Endothelial cell of umbilical vein (primary cell): ENCODE results near the gene TRAPPC6A. TPM values are rescaled to one million over a fixed set of nuclear protein-coding genes. Genes with fewer than 3 reads are reported as not detected.

ENCODE experiments used
- BruUV-seq: library from RNA; stranded (reverse); fragments of 400-500 nt; replicated peaks from 2 replicates; lab custom pipeline; 2021; lab: Mats Ljungman, UMichigan
- CTCF ChIA-PET: fragments of 300-600, 350-600 bp; sonication (Branson Sonifier 250); formaldehyde crosslinking; loops from one replicate; lab custom pipeline; 2021; ENCODE audit warnings: antibody characterized with exemption, inconsistent platforms; lab: Charles Lee
- POLR2A ChIA-PET: fragments of 300-600, 350-600 bp; sonication (Branson Sonifier 250); formaldehyde crosslinking; loops from one replicate; lab custom pipeline; 2021; ENCODE audit warnings: antibody characterized with exemption, inconsistent platforms; lab: Charles Lee
- DNase-seq: peaks from one replicate; pipeline ENCODE4 v3.0.0-alpha.2; 2011; ENCODE audit warnings: low read depth, low spot score
- FAIRE-seq: peaks from 2 replicates; lab custom pipeline; 2011; peaks lifted over from hg19 to GRCh38; lab: Jason Lieb, UNC
- H2AFZ ChIP-seq: 2 replicates; pipeline ENCODE4 v1.6.0; 2012; ENCODE audit warnings: low read depth, low read length, control low read depth, inconsistent platforms
- H3K27ac ChIP-seq: 2 replicates; pipeline ENCODE4 v1.5.1; 2011; ENCODE audit warnings: low read depth, mild to moderate bottlenecking, control low read depth, low read length, moderate library complexity; ENCODE audit not compliant: insufficient read depth
- H3K27me3 ChIP-seq, 2 experiments: 2 replicates each; pipeline versions ENCODE4 v1.6.0 to v1.6.1; 2011; ENCODE audit warnings: low read length in 2 of 2, mixed read lengths in 1 of 2; ENCODE audit not compliant: control insufficient read depth in 2 of 2, insufficient read depth in 2 of 2
- H3K36me3 ChIP-seq, 2 experiments: 2 replicates in 1 of 2; 3 replicates in 1 of 2; pipeline ENCODE4 v1.5.1; 2011; ENCODE audit warnings: low read length in 2 of 2, mild to moderate bottlenecking in 1 of 2, moderate library complexity in 1 of 2; ENCODE audit not compliant: control insufficient read depth in 2 of 2, insufficient read depth in 2 of 2; ENCODE audit errors: extremely low read depth in 1 of 2
- H3K4me1 ChIP-seq: 3 replicates; pipeline ENCODE4 v1.5.1; 2011; ENCODE audit warnings: mild to moderate bottlenecking, low read length; ENCODE audit not compliant: control insufficient read depth, insufficient read depth; ENCODE audit errors: extremely low read depth
- H3K4me2 ChIP-seq: 2 replicates; pipeline ENCODE4 v1.6.1; 2011; ENCODE audit warnings: low read length, control low read depth, mixed read lengths; ENCODE audit not compliant: insufficient read depth
- H3K4me3 ChIP-seq, 3 experiments: fragments of 200-600 bp in 1 of 3; sonication (generic), shearing (Covaris generic) in 1 of 3; replicated peaks in 1 of 3; 2 replicates each; pipeline ENCODE4 v1.5.1; 2011 to 2016; ENCODE audit warnings: control low read depth in 3 of 3, low read length in 3 of 3, mild to moderate bottlenecking in 2 of 3, inconsistent platforms in 1 of 3, low read depth in 1 of 3, moderate library complexity in 1 of 3; ENCODE audit not compliant: insufficient read depth in 1 of 3
- H3K79me2 ChIP-seq: 2 replicates; pipeline ENCODE4 v1.6.0; 2012; ENCODE audit warnings: low read length, inconsistent platforms; ENCODE audit not compliant: control insufficient read depth, insufficient read depth
- H3K9ac ChIP-seq: replicated peaks from 2 replicates; pipeline ENCODE3; 2011; ENCODE audit warnings: low read length, control low read depth; ENCODE audit not compliant: insufficient read depth; ENCODE audit errors: extremely low read depth
- H3K9me1 ChIP-seq: replicated peaks from 3 replicates; pipeline ENCODE4 v1.6.0; 2011; ENCODE audit warnings: mild to moderate bottlenecking, low read length; ENCODE audit not compliant: control insufficient read depth, insufficient read depth; ENCODE audit errors: extremely low read depth
- H3K9me3 ChIP-seq: replicated peaks from 2 replicates; pipeline ENCODE4 v1.5.1; 2012; ENCODE audit warnings: low read length, inconsistent platforms; ENCODE audit not compliant: control insufficient read depth, insufficient read depth
- H4K20me1 ChIP-seq: replicated peaks from 2 replicates; pipeline ENCODE3; 2011; ENCODE audit warnings: mild to moderate bottlenecking, low read length; ENCODE audit not compliant: control insufficient read depth, insufficient read depth; ENCODE audit errors: extremely low read depth
- EZH2 ChIP-seq: IDR thresholded peaks from 2 replicates; pipeline ENCODE4 v1.6.1; 2012; ENCODE audit warnings: borderline replicate concordance, low read depth, mild to moderate bottlenecking, moderate library complexity, low read length, inconsistent platforms; ENCODE audit not compliant: severe bottlenecking
- FOS ChIP-seq: IDR thresholded peaks from 2 replicates; pipeline ENCODE4 v1.6.1; 2011; ENCODE audit warnings: mild to moderate bottlenecking, low read length, moderate library complexity, borderline replicate concordance; ENCODE audit not compliant: insufficient read depth
- GATA2 ChIP-seq: IDR thresholded peaks from 2 replicates; pipeline ENCODE4 v1.7.0; 2011; ENCODE audit warnings: low read depth, mild to moderate bottlenecking, moderate library complexity, mixed read lengths, low read length; ENCODE audit not compliant: insufficient read length, insufficient read depth
- JUN ChIP-seq: IDR thresholded peaks from 2 replicates; pipeline ENCODE4 v1.6.1; 2011; ENCODE audit warnings: borderline replicate concordance, low read depth; ENCODE audit not compliant: insufficient read length, insufficient read depth
- MYC ChIP-seq: IDR thresholded peaks from one replicate; pipeline ENCODE4 v1.6.1; 2011; ENCODE audit warnings: mild to moderate bottlenecking, low read depth, low read length
- POLR2A ChIP-seq: IDR thresholded peaks from 2 replicates; pipeline ENCODE4 v1.6.1; 2012; ENCODE audit warnings: low read depth, mild to moderate bottlenecking, control low read depth, low read length
- POLR2AphosphoS5 ChIP-seq: IDR thresholded peaks from 2 replicates; pipeline ENCODE4 v1.6.1; 2012; ENCODE audit warnings: low read depth, mild to moderate bottlenecking, control low read depth, low read length, moderate library complexity; ENCODE audit not compliant: insufficient read depth
- dilution Hi-C: fragments of 300-500 bp; cut with MboI; formaldehyde crosslinking; loops from one replicate; pipeline ENCODE4 v1.15.0; 2019; ENCODE audit warnings: low sequenced_read_pairs; ENCODE audit not compliant: extremely low pct_ligation_motif_present
- intact Hi-C: fragments of 100-400 bp; cut with micrococcal nuclease; formaldehyde crosslinking; loops from one replicate; pipeline ENCODE4 v1.10.0; 2022
- polyA plus RNA-seq, 4 experiments: library from polyadenylated mRNA; depleted of rRNA in 3 of 4; stranded (reverse) in 3 of 4; unstranded in 1 of 4; fragments of >200 nt; gene quantifications; 2 replicates each; pipeline versions ENCODE4 v1.2.1 to v1.2.3, GENCODE V29; 2011 to 2012; ENCODE audit warnings: missing spikeins in 1 of 4
- total RNA-seq: library from RNA; stranded (reverse); gene quantifications from 2 replicates; pipeline ENCODE4 v1.2.3, GENCODE V29; 2021
- TF ChIP-seq, protein P1 (sequence below), 2 donors: IDR thresholded peaks; 1 replicate in 1 of 2; 2 replicates in 1 of 2; pipeline ENCODE4 v1.5.1; 2011; ENCODE audit warnings: low read length in 2 of 2, mild to moderate bottlenecking in 2 of 2, moderate library complexity in 2 of 2, control low read depth in 1 of 2, inconsistent platforms in 1 of 2, low read depth in 1 of 2; ENCODE audit not compliant: insufficient read depth in 1 of 2; ENCODE audit errors: extremely low read depth in 1 of 2

TRAPPC6A gene
- total and polyA plus RNA-seq, 2 donors (not counting 3 experiments of a cell fraction or from before 2014, with no cell fraction given) = 18.1 to 45.4 TPM

DNA sequence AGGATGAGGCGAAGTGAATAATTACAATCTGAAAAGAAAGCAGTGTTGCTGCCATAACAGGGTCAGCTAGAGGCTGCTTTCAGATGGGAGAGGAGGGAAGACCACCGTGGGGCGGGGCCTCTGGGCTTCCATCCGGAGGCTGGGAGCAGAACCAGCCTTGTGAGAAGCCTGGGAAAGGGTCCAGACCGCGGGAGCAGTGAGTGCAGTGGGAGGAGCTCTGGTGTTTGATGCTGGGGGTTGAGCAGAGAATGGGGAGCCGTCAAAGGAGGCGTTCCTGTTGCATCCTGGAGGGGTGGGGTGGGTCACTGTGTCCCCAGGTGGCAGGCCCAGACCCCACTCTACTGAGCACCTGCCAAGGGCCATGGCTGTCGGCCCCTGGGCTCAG, 35.3 kb downstream of the TRAPPC6A start:
- TF ChIP-seq GATA2 = no peak
- no peak for TF ChIP-seq EZH2
- no peak for TF ChIP-seq POLR2AphosphoS5
- TF ChIP-seq FOS = no peak
- TF ChIP-seq POLR2A = no peak
- TF ChIP-seq MYC = no peak
- TF ChIP-seq JUN = no peak
- TF ChIP-seq, protein P1, sequence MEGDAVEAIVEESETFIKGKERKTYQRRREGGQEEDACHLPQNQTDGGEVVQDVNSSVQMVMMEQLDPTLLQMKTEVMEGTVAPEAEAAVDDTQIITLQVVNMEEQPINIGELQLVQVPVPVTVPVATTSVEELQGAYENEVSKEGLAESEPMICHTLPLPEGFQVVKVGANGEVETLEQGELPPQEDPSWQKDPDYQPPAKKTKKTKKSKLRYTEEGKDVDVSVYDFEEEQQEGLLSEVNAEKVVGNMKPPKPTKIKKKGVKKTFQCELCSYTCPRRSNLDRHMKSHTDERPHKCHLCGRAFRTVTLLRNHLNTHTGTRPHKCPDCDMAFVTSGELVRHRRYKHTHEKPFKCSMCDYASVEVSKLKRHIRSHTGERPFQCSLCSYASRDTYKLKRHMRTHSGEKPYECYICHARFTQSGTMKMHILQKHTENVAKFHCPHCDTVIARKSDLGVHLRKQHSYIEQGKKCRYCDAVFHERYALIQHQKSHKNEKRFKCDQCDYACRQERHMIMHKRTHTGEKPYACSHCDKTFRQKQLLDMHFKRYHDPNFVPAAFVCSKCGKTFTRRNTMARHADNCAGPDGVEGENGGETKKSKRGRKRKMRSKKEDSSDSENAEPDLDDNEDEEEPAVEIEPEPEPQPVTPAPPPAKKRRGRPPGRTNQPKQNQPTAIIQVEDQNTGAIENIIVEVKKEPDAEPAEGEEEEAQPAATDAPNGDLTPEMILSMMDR (IDR thresholded peaks at IDR 0.05; ENCODE audit: extremely low read depth in 1 of 2, insufficient read depth in 1 of 2, low read depth in 1 of 2, low read length in 2 of 2) = no peak
- BruUV-seq = no TSS peak
- Histone ChIP-seq H4K20me1 (no peaks in the 10 kb centered on the region), H3K4me2 (no peak overlapping the region), H3K4me1 (no peaks in the 10 kb centered on the region), H3K9me1 (no peaks in the 10 kb centered on the region), H3K36me3 (peaks cover 2 to 17% of the 10 kb centered on the region in 2 experiments), H3K9ac (no peak overlapping the region), H3K9me3 (no peaks in the 10 kb centered on the region), H3K27ac (no peak overlapping the region), H3K79me2 (no peaks in the 10 kb centered on the region), H3K27me3 (no peaks in the 10 kb centered on the region), H3K4me3 (no peak overlapping the region), H2AFZ (no peak overlapping the region)
- CTCF ChIA-PET = interaction anchor here (1.5 kb wide), 1 partner anchor 50 kb away, joined by 4 read pairs; the partner anchor contains the start of gene PPP1R37
- POLR2A ChIA-PET = no interaction called here
- intact Hi-C loops (no loop called here), dilution Hi-C loops (no loop called here)
- DNase-seq (no peak), FAIRE-seq (no peak)
